Activated naive CD8-positive, alpha-beta T cell treated with anti-CD3 and anti-CD28 coated beads, Interleukin-2, amount 10 ng/mL, durations not matched to agents 7 days and 5 days (primary cell): ENCODE data around the gene DELE1. TPM values are rescaled to one million over a fixed set of nuclear protein-coding genes. Genes with fewer than 3 reads are reported as not detected.
A peak's percentile ranks its signal among the peaks of the same experiment; 100 is the strongest.

Experiments used
- ATAC-seq: fragments of 150-1000 bp; cut with Tn5 transposase; one replicate; pipeline ENCODE4 v1.10.0; 2021; ENCODE audit warnings: low read depth, moderate library complexity
- POLR2A ChIA-PET: fragments of 350-600 bp; sonication (Branson Sonifier 250); formaldehyde crosslinking; loops from one replicate; lab custom pipeline; 2021; ENCODE audit warnings: antibody characterized with exemption; lab: Charles Lee
- DNase-seq: peaks from one replicate; pipeline ENCODE4 v3.0.0; 2021
- H3K27ac Mint-ChIP-seq: one replicate; pipeline ENCODE4 v1.8.0; 2022; ENCODE audit warnings: mild to moderate bottlenecking, mixed read lengths
- H3K27me3 Mint-ChIP-seq: one replicate; pipeline ENCODE4 v1.8.0; 2022; ENCODE audit warnings: mild to moderate bottlenecking, moderate library complexity, mixed read lengths
- H3K36me3 Mint-ChIP-seq: one replicate; pipeline ENCODE4 v1.8.0; 2021; ENCODE audit warnings: mild to moderate bottlenecking, mixed read lengths
- H3K4me1 Mint-ChIP-seq: one replicate; pipeline ENCODE4 v1.8.0; 2021; ENCODE audit warnings: mixed read lengths
- H3K4me3 Mint-ChIP-seq: one replicate; pipeline ENCODE4 v1.8.0; 2022; ENCODE audit warnings: mild to moderate bottlenecking, moderate library complexity, mixed read lengths
- H3K9me3 Mint-ChIP-seq: one replicate; pipeline ENCODE4 v1.8.0; 2021; ENCODE audit warnings: mixed read lengths
- total RNA-seq, 2 experiments: library from RNA; stranded (reverse); gene quantifications; one replicate each; pipeline ENCODE4 v1.2.3, GENCODE V29; 2021

DELE1 gene
- total RNA-seq, 2 experiments from 2014 or later = 71.2 to 73.1 TPM

- peak; percentile 48 for DNase-seq
- Mint-ChIP-seq H3K4me1 (peaks cover 43% of the 10 kb centered on the region), H3K9me3 (no peaks in the 10 kb centered on the region), H3K36me3 (no peaks in the 10 kb centered on the region), H3K27ac (peak within 1 kb of the TSS; percentile 94), H3K4me3 (peak within 1 kb of the TSS; percentile 87), H3K27me3 (no peaks in the 10 kb centered on the region)
- ATAC-seq = peak; percentile 34
- POLR2A ChIA-PET = interaction anchor here (1.0 to 2.9 kb wide), 9 partner anchors 11 to 307 kb away, joined by 3 to 24 read pairs (median 3); partner anchors contain the start of genes DELE1, FCHSD1 and RNF14
These were observed 34.4 kb downstream of the DELE1 start, which contains the start of gene PCDH12 for GRCh38 chr5:141958113-141958512. Gene PCDH12 (minus strand): TSS chr5:141958202. CDS start chr5:141957851, 351 bp downstream.

DNA sequence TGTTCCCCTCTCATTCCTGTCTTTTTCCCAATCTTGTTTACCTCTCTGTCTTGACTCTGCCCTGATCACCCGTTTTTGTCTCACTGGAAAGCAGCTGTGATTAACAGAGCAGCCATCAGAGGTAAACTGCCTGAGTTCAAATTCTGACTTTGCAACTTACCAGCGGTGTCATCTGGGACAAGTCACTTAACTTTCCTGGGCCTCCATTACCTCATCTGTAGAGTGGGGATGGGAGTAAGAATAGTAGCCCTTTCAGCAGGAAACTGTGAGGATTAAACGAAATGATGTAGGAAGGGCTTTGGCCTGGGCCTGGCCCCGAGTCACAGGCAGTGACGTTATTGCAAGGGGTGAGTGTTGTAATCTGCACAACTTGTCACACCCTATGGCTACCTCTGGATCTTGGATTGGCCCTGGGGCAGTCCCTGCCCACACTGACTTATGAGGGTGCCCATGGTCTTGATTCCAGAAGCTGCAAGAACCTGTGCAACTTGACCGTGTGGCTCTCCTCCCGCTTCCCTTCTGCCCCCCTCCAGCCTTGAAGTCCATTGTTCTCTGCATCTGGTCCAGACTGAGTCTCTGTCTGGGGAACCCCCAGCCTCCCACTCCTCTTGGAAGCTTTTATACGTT lies 35.0 kb downstream of the DELE1 start:
- H3K36me3 Mint-ChIP-seq = no peaks in the 10 kb centered on the region
- peak overlapping the region; percentile 87 for H3K4me3 Mint-ChIP-seq
- ATAC-seq = no peak
- no peaks in the 10 kb centered on the region for H3K9me3 Mint-ChIP-seq
- peak overlapping the region; percentile 94 for H3K27ac Mint-ChIP-seq
- H3K4me1 Mint-ChIP-seq = peaks cover 41% of the 10 kb centered on the region
- H3K27me3 Mint-ChIP-seq = no peaks in the 10 kb centered on the region
- POLR2A ChIA-PET = interaction anchor here (1.0 to 3.1 kb wide), 10 partner anchors 11 to 308 kb away, joined by 3 to 52 read pairs (median 4); partner anchors contain the start of genes DELE1, FCHSD1 and RNF14
- no peak for DNase-seq

GRCh38 chr5:141960018-141960417 lies 36.3 kb downstream of the DELE1 start:
- Mint-ChIP-seq H3K27ac (peak overlapping the region; percentile 68), H3K4me3 (no peak overlapping the region)

GRCh38 chr5:141960449-141961323 lies 37.0 kb downstream of the DELE1 start:
- Mint-ChIP-seq H3K4me3 (peak overlapping the region; percentile 51), H3K9me3 (no peaks in the 10 kb centered on the region), H3K27me3 (no peaks in the 10 kb centered on the region), H3K4me1 (peaks cover 37% of the 10 kb centered on the region), H3K27ac (peak overlapping the region; percentile 81), H3K36me3 (no peaks in the 10 kb centered on the region)
- POLR2A ChIA-PET = interaction anchor here (0.5 to 3.3 kb wide), 15 partner anchors 9 to 324 kb away, joined by 3 to 52 read pairs (median 4); partner anchors contain the start of genes DELE1, HDAC3, RELL2 and RNF14
- ATAC-seq (peak; percentile 87), DNase-seq (peak; percentile 87)

More at GRCh38 chr5:141960018-141960417, 36.3 kb downstream of the DELE1 start:
- POLR2A ChIA-PET = interaction anchor here (0.6 to 3.3 kb wide), 10 partner anchors 10 to 323 kb away, joined by 3 to 52 read pairs (median 5); partner anchors contain the start of genes DELE1, HDAC3, RELL2 and RNF14
- Mint-ChIP-seq H3K4me1 (peaks cover 34% of the 10 kb centered on the region), H3K9me3 (no peaks in the 10 kb centered on the region), H3K27me3 (no peaks in the 10 kb centered on the region), H3K36me3 (no peaks in the 10 kb centered on the region)
- DNase-seq (peak; percentile 49), ATAC-seq (no peak)

- ATAC-seq = no peak
- H3K27me3 Mint-ChIP-seq = no peaks in the 10 kb centered on the region
- H3K4me1 Mint-ChIP-seq = peaks cover 37% of the 10 kb centered on the region
- DNase-seq = no peak
- POLR2A ChIA-PET = interaction anchor here (0.5 to 3.3 kb wide), 13 partner anchors 9 to 325 kb away, joined by 3 to 52 read pairs (median 4); partner anchors contain the start of genes DELE1, HDAC3, RELL2 and RNF14
- no peaks in the 10 kb centered on the region for H3K36me3 Mint-ChIP-seq
- peak overlapping the region; percentile 81 for H3K27ac Mint-ChIP-seq
- H3K9me3 Mint-ChIP-seq = no peaks in the 10 kb centered on the region
- H3K4me3 Mint-ChIP-seq = peak overlapping the region; percentile 51
These were observed 37.8 kb downstream of the DELE1 start for GRCh38 chr5:141961466-141961865.

GRCh38 chr5:141963701-141964100 lies 40.0 kb downstream of the DELE1 start:
- H3K27ac Mint-ChIP-seq = no peak overlapping the region

GRCh38 chr5:141965071-141965470 lies 41.4 kb downstream of the DELE1 start:
- POLR2A ChIA-PET = no interaction called here
- H3K4me1 Mint-ChIP-seq = peaks cover 29% of the 10 kb centered on the region
- DNase-seq = no peak
- no peak for ATAC-seq
- H3K4me3 Mint-ChIP-seq = no peak overlapping the region
- H3K9me3 Mint-ChIP-seq = no peaks in the 10 kb centered on the region
- no peaks in the 10 kb centered on the region for H3K27me3 Mint-ChIP-seq
- H3K27ac Mint-ChIP-seq = no peak overlapping the region
- H3K36me3 Mint-ChIP-seq = peaks cover 2% of the 10 kb centered on the region

More at GRCh38 chr5:141963701-141964100, 40.0 kb downstream of the DELE1 start:
- POLR2A ChIA-PET = interaction anchor here (0.5 kb wide), 1 partner anchor 357 kb away, joined by 3 read pairs; no protein-coding TSS in a partner anchor
- Mint-ChIP-seq H3K36me3 (no peaks in the 10 kb centered on the region), H3K27me3 (no peaks in the 10 kb centered on the region), H3K4me1 (peaks cover 30% of the 10 kb centered on the region), H3K4me3 (no peak overlapping the region), H3K9me3 (no peaks in the 10 kb centered on the region)
- DNase-seq = no peak
- ATAC-seq = no peak

DNA sequence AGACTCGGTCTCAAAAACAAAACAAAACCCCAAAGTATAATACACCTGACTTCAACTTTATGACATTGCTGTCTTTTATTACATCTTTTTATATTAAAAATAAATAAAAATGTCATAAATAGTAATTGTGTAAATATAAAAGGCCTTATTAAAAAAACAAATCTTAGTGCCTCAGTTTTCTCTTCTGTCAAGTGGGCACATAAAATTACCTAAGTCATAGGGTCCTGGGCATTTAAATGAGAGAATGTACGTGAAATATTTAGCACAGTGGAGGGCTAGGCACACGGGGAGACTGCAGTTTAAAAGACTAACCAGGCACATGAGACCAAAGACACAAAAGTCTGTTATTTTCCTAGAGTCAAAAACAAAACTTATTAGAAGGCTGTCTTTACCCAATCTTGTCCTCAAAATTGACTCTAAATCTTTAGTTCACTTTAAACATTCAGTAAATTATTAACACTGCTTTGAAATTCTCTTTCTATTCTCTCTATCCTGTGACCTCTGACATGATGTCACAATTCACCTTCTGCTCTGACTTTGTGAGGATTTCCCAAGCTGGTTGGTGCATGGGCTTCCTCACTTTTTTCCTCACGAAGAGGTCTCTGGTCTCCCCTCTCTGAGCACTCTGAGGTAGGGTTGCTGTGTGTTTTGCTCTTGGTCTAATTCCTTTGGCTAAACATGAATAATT lies 42.7 kb downstream of the DELE1 start:
- DNase-seq (no peak), ATAC-seq (no peak)
- POLR2A ChIA-PET = no interaction called here
- no peaks in the 10 kb centered on the region for H3K9me3 Mint-ChIP-seq
- H3K4me1 Mint-ChIP-seq = peaks cover 27% of the 10 kb centered on the region
- H3K4me3 Mint-ChIP-seq = no peak overlapping the region
- peaks cover 2% of the 10 kb centered on the region for H3K36me3 Mint-ChIP-seq
- no peaks in the 10 kb centered on the region for H3K27me3 Mint-ChIP-seq
- no peak overlapping the region for H3K27ac Mint-ChIP-seq

- H3K27me3 Mint-ChIP-seq = no peaks in the 10 kb centered on the region
- H3K9me3 Mint-ChIP-seq = no peaks in the 10 kb centered on the region
- no peak overlapping the region for H3K27ac Mint-ChIP-seq
- H3K4me1 Mint-ChIP-seq = peaks cover 23% of the 10 kb centered on the region
- ATAC-seq (no peak), DNase-seq (no peak)
- peaks cover 2% of the 10 kb centered on the region for H3K36me3 Mint-ChIP-seq
- POLR2A ChIA-PET = no interaction called here
- no peak overlapping the region for H3K4me3 Mint-ChIP-seq
These were observed 43.3 kb downstream of the DELE1 start for GRCh38 chr5:141966963-141967333.

DNA sequence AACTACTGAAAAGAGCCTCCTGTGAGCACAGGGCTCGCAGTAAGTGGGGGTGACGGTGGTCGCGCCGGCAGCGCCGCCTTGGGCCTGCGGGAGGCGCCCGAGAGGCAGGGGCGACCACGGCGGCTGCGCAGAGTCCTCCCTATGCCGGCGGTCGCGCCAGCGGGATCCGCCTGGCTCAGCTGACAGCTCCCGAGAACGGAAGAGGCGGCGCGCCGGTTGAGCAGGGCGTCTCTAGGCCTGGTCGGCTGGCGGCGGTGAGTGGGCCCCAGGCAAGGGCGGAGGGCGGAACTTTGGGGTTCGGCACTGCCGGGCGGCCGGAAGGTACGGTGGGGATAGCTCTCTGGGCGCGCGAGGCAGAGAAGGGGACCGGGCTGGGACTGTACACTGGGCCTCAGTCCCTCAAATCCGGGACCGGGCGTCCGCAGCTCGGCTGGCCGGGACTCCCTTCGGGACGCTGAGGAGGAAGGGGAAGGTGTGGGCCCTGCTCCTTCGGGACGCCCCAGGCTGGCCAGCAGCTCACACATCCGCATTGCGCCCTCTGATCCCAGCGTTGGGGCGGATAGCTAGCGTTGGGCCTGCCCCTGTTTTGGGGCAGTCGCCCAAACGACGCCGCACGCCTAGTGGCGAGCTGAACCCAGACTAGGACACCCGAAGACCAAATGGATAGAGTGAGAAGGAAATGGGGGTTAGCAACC lies 45.4 kb downstream of the DELE1 start, which contains the start of gene RNF14:
Gene RNF14, plus strand, starts transcription at position 192 of the 695 bp plus-strand sequence. CDS start 4,484 bp downstream, outside the sequence.
- ATAC-seq = peak; percentile 95
- POLR2A ChIA-PET = interaction anchor here (0.5 to 3.3 kb wide), 35 partner anchors 9 to 553 kb away, joined by 3 to 52 read pairs (median 6); partner anchors contain the start of genes DELE1, FCHSD1, GNPDA1 and HDAC3

DNA sequence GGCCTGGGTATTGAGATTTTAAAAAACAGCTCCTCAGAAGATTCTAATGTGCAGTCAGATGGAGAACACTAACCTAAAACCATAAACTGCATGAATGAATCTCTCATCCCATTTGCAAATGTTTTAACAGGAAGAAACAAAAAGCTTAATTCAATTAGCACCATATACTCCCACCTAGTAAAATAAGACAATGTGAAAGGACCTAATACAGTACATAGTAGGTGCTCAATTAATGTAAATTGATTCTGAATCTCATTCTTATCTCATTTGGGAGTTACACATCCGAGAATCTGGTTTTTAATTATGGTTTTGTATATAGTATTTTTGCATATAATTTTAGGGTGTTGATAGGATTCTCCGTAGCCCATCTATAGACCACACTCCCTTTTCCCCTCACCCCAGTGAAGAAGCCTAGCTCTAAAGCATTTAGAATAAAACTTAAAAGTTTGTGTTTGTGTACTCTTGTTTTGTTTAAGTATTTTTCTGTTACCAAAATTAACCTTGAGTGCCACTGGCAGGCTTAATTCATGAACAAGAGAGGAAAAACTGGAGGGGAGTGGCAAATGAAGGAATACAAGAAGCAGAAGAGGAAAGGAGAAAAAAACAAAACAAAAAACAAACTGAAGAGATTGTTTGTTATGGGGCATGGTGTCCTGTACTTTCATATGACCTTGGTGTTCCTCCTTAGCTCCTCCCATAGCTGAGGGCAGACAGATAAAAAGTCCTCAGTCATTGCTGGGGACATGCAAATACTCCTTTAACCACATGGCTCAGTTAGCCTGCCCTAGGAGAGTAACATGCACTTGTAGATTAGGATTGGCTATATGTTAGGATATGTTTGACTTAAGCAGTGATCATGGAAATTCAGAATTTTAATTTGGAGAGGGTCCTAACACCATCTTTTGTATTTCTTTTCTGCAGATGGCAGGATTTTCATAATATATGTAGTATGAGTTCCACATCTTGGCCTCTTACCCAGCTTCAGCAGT lies 46.4 kb downstream of the DELE1 start:
- Mint-ChIP-seq H3K36me3 (peaks cover 17% of the 10 kb centered on the region), H3K27me3 (no peaks in the 10 kb centered on the region), H3K27ac (peak overlapping the region; percentile 97), H3K4me1 (peaks cover 30% of the 10 kb centered on the region), H3K9me3 (no peaks in the 10 kb centered on the region), H3K4me3 (peak overlapping the region; percentile 97)
- DNase-seq = no peak
- POLR2A ChIA-PET = interaction anchor here (0.6 to 3.3 kb wide), 25 partner anchors 8 to 463 kb away, joined by 3 to 52 read pairs (median 7); partner anchors contain the start of genes DELE1, DIAPH1, GNPDA1 and HDAC3
- ATAC-seq = no peak

More for the DNA sequence above, 45.4 kb downstream of the DELE1 start, which contains the start of gene RNF14:
- H3K4me3 Mint-ChIP-seq = peak within 1 kb of the TSS; percentile 97
- peak within 1 kb of the TSS; percentile 97 for H3K27ac Mint-ChIP-seq
- peak; percentile 97 for DNase-seq
- H3K9me3 Mint-ChIP-seq = no peaks in the 10 kb centered on the region
- H3K4me1 Mint-ChIP-seq = peaks cover 25% of the 10 kb centered on the region
- H3K27me3 Mint-ChIP-seq = no peaks in the 10 kb centered on the region
- H3K36me3 Mint-ChIP-seq = peaks cover 10% of the 10 kb centered on the region
